CD4-positive, alpha-beta T cell treated with Interleukin-6 for 4 hours (primary cell): ENCODE measurements around the gene CRIM1.

Experiments used
- DNase-seq: peaks from one replicate; pipeline ENCODE4 v3.0.0-alpha.2; 2020; ENCODE audit warnings: mixed read lengths

The CRIM1 gene

DNA sequence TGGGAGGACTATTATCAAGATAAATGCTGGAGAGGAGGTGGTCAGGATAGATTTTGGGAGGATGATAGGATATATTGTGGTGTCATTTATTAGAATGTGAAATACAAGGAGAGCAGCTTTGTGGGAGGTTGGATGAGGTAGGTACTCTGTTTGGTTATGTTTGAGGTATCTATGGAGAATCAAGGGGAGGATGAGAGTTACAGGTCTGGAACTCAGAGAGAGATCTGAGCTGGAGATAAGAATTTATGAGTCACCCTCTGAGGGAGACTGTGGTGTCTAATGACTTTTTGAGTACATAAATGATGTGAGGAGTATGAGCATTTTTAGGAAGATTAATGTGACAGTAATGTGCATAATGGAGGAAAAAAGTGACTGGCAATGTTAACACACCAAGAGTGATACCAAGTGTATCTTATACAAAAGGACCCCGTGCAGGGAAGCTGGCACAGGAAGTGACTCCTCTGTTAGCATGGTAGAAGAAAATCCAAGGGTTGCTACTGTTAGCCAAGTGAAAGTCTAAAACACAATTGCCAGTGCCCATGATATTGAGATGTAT, 48.2 kb downstream of the CRIM1 start:
- no peak for DNase-seq

DNA sequence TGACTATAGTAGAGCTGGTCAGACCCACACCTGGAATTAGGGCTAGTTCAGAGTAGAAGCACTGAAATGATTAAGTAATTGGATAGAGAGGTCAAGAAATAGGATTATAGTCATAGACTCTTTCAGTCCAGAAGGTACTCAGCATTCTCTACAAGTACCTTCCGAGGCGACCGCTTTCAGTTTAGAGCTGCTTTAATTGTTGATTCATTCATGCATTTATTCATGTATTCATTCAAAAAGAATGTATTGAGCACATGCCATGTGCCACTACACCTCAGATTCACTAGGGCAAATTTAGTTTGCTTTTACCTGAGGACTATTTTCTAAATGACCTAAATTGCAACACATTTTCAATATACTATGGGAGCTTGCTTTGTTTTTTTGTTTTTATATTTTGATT, 48.7 kb downstream of the CRIM1 start:
- no peak for DNase-seq

DNA sequence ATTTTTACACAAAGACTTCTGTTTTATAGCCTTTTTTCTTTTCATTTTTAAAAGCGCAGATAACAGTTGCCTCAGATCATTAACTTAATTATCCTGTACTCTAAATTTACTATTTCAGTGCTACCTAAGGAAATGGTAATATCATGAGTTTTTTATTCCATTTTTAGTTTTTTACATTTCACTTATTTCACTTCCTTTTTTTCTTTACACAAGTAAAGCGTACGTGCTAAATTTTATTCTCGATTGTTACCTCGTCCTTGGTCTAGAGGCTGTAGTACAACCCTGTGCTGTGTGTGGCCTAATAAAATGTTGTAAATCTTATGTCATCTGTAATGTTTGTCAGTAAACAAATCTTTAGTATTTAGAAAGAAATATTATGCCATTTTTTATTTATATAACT, 49.2 kb downstream of the CRIM1 start:
- DNase-seq, result no peak

DNA sequence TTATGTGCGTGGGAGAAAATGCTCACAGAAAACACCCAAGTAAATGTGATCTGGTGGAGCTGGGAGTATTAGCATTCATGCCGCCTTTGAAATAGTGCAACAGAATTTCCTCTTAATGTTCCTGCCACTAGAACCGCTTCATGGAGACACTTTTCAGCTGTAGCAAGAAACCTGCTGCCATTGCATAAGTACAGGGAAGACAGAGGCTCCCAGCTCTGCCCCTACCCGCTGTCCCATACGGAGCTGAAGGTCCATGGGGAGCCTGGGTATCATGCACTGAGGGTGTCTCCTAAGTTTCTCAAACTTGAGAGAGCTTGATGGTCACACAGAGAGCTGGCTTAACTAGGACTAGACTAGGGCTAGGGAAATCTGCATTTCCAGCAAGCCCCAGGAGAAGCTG, 49.6 kb downstream of the CRIM1 start:
- DNase-seq, result no peak

DNA sequence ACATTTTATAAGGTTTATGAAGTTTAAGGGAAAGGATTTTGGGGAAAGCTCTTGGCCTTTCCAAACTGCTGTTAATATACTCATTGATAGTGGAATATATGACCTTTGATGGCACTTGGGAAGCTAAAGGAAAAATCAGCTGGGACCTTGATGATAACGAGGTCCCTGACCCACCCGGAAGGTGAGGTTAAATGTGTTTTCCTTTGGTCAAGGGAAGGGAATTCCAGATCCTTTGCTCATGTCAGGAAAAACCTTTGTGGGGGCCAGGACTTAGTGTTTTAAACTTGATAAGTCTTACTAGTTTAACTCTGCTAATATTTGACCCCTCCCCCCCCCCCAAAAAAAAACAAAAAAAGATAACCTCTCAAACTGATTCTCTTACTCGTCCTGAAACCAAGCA, 50.7 kb downstream of the CRIM1 start:
- DNase-seq, result no peak

DNA sequence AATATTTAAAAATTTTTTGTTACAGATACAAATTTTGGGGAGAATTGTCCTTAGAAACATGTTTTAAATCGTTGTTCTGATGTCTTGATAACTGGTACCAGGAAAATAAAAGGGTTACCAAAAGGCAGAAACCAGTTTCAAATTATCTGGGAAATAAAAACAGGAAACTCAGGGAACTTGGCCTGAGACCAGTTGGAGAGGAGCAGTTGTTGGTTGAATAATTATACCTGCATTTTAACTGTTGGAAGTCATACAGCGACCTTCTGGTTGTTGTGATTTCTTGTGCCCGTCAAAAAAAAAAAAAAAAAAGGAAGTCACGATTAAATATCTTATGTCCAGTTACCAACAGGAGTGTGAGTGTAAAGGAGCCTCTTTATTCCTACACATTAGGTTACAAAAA, 51.8 kb downstream of the CRIM1 start:
- no peak for DNase-seq

DNA sequence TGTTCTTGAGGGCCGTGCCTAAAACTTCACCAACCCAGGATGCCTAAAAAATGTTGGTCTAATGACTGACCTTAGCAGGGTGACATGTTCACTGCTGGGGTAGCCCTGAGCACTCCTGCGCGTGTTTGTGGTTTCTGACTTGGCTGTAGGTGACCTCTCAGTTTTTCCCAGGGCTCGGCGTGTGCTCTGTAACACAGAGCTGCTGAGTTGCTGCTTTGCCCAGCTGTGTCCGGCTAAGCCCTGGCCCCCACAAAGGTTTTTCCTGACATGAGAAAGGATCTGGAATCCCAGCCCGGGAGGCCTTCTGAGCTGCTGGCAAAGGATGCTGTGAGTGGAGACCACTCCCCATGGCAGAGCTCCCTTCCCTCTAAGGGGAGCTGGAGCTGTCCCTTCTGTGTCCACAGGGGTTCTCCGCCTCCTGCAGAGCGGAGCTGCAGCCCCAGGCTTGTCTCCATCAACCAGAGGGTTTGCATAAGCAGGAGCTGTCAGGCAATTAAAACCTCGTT, 52.7 kb downstream of the CRIM1 start:
- DNase-seq, result no peak

DNA sequence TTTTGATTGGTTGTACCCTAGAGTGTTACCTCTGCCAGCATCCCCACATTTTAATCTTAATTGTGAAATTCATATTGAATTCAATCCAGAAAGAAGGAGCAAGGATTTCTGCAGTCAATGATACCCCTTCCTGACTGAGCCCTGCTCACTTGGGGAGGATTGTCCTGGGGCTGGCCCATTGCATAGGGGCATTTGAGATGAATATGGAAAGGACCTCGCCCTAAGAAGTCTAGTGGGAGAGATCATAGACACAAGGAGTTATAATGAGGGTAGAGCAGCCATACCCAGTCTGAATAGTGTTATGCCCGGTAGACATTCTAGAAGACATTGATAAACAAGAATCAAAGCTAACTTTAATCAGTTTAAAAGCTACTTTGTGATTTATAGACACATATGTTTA, 53.8 kb downstream of the CRIM1 start:
- DNase-seq, result no peak

DNA sequence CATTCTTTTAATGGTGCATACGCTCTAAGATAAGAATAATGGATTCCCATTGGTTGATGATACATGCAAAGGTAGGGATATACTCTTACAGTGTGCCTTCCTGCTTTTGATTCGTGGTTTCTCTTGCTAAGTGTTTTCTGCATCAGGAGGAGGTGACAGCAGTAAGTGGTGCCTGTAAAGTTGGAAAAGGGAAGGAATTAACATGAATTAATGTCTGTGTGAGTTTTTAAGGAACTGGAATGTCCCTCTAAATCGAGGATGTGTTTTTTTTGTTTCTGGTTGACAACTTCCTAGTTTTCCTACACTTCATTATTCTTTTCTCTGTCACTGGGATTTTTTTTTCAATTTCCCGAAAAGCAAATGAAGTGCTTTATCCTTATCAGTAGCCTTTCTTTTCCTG, 54.4 kb downstream of the CRIM1 start:
- DNase-seq, result no peak

DNA sequence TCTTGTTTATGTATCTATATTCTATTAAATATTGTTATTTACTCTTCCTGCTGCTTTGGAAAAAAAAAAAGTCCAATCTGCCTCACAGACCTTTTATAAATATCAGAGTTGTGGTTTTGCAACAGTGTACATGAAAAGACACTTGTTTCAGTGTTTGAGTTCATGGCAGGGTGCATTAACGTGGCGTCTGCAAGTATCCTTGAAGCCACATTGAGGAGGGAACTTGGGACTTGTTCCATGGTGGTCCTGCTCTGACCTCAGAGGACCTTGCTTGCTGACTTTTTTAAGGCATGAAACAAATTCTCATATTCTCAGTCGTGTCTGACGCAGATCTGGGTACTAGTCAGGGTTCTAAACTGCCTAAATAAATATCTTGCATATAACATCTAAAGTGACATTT, 55.1 kb downstream of the CRIM1 start:
- DNase-seq, result no peak

DNA sequence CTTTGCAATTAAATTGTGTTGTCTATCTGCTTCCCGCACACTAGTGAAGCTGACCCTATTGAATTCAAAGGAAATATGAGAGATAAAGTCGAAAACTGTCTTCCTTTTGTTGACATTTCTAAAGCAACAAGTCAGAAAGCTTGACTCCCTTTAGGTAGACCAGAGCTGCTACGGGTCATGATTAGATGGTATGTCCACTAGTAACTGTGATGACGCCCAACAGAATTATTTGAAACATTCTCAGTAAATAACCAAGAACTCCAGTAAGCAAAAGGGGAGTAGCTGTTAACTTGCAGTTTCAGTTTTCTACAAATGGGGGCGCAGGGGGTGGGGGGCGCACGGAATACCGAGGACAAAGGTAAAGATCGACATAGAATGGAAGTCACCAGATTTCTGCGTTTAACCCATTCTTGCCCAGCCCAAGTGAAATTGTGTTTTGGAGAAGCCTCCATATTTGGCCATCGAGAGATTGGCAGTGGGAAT, 56.4 kb downstream of the CRIM1 start:
- no peak for DNase-seq

DNA sequence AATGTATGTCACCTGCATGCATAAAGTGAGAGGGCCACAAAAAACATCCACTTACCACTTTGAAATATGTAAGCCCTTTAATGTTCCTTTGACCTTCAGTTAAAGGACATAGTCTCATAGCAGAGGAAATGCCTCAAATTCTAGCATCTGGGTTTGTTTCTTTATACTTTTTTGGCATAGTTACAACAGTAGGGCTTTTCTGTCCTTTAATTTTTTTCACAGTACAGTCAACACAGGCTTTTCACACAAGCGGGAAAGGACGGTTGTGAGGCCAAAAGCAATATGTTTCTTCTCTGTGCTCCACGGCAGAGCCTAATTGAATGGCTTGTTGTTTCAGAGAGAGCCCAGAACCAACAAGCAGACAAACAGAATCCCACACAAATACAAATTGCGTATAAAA, 57.6 kb downstream of the CRIM1 start:
- DNase-seq, result no peak

DNA sequence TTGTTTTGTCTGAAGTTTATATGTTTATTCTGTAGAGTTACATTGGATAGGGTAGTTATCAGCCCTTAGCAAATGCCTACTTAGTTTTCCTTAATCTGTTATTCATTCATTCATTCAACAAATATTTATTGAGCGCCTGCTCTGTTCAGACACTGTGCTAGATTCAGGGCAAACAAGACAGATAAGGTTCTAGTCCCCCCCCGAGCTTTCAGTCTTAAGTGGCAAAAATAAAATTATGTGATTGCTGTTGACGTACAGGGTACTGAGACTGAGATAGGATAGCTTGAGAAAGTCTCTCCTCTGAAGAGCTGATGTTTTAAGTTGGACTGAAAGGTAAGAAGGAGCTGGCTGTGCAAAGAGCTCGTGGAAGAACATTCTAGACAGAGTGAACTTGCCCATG, 58.7 kb downstream of the CRIM1 start:
- DNase-seq, result no peak

DNA sequence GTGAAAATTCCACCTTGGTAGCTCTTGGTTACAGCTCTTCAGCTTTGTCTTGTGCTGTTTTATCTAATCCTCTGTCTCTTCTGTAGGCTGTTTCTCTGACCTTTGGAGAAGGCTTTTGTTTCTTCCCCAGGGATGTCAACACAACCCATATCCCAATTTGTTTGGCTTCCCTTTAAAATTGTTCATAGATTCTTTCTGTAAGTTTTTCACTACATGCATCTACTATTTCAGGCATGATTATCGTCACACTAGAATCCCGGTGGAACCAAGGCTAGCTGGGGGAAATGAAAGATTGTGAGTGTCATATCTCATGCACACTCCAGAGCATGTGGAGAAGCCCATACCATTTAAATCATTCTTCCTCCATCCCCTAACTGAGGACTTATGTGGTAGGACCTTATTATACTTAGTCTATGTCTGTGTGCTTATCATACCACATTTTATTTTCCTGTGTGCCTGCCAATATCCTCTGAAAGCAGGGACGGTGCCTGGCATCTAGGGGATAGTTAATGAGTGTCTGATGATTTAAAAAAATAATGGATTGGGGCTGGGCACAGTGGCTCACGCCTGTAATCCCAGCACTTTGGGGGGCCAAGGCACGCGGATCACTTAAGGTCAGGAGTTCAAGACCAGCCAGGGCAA, 59.9 kb downstream of the CRIM1 start:
- no peak for DNase-seq

DNA sequence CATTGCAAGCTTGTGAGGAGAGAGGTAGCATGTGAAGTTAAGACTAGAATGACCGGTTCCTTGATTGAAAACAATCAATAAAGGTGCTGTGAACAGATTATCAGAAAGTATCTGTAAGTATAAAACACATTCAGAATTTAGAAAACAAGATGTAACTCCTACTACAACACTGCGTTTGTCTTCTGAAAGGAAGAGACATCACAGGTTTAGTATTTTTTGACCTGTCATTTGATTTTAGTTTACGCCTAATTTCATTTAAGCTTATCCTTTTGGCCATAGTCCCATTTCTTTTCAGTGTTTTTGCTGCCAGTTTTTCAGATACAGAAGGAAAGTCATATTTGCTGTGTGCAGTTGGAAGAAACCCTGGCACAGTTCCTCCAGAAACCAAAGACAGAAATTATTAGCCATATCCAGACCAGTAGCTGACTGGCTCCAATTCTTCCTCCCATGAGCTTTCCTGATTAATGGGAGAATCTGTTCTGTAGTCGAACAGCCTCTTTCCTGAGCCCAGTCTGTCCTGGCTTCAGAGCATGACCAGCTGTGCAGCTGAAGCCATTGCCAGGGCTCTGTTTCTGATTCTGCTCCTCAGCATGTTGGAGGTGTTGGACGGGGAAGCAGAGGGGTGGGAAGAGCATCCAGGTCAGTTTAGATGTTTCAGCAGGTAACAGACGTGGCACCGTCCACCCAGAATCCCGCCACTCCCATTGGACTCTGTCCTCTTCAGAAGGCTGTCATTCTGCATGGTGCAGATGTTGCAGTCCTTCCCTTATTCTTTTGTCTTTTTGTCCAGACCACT, 61.0 kb downstream of the CRIM1 start:
- DNase-seq, result no peak

DNA sequence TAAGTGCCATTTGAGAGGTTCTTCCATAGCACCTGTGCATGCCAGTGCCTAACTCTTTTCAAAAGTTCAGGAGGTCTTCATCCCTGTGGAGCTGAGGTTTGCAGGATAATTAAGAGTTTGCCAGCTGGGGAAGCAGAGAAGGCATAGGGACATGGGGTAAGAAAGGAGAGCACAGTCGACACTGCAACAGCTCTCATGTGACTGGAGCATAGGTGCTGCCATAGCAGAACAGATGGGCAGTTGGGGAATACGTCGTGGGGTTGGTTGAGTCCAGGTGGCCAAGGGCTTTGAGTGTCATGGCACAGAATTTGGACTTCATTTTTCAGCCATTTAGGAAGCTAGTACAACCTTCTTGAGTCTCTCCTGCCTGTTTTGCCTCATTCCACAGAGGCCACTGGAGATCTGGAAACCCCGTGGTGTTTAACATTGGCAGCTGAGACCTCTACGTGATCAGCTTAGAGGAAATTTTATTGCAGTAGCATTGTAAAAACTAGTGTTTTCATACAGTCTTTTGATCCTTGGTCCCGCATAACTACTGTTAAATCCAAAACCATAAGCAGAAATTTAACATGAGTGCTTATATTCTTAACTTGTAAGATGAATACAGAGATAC, 65.1 kb downstream of the CRIM1 start:
- DNase-seq, result no peak

DNA sequence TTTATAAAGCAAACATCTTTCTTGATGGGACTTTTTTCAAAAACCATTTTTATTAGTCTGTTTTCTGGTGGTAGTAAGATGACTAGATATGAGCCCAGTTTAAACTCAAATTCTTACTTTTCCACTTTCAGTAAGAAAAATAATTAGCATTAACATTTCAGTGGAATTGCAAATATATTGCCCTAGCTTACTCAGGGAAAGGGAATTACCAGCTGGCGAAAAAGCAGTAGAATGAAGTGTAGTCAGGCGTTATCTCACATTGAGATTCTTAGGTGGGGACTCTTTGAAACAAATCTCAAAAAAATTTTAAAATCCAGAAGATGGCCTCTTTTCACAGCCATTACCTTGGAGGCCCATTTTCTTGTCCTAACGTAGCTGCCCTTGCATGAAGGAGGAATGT, 65.8 kb downstream of the CRIM1 start:
- DNase-seq, result no peak

DNA sequence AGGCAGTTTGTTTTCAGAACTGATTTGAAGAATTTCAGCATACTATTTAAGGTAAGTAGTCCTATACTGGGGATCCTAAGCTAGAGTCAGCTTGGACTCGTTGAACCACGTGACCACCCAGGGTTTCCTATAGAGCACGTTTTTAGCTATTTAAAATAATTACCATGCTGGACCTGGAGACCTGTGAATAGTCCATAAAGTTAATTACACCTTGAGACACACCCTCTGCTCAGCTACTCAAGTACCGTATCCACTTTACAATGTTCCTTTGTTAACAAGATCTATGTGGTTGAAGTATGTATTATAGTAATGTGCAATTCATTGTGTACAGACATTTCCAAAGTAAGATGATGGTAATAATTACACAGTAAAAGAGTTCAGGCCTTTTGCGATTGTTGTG, 67.6 kb downstream of the CRIM1 start:
- DNase-seq, result no peak

DNA sequence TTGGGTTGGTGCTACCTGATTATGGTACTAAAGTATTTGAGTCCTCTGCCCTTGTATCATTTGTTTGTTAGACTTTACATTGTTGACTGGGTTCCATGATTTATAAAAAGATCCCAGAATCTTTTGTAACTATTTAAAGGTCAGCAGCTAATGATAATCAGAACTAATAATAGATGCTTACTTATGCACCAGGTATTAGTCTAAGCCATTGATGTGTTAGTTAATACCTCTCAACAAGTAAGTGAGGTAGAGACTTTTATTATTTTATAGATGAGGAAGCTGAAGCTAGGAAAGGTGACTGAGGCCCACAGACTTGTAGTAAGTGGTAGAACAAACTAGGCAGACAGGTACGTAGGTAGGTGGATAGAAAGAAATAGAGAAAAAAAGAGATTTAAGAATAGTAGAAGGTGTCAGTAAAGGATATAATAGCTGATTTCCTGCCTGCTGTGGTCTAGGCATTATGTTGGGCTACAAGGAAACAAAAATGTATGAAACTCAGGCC, 68.1 kb downstream of the CRIM1 start:
- no peak for DNase-seq

DNA sequence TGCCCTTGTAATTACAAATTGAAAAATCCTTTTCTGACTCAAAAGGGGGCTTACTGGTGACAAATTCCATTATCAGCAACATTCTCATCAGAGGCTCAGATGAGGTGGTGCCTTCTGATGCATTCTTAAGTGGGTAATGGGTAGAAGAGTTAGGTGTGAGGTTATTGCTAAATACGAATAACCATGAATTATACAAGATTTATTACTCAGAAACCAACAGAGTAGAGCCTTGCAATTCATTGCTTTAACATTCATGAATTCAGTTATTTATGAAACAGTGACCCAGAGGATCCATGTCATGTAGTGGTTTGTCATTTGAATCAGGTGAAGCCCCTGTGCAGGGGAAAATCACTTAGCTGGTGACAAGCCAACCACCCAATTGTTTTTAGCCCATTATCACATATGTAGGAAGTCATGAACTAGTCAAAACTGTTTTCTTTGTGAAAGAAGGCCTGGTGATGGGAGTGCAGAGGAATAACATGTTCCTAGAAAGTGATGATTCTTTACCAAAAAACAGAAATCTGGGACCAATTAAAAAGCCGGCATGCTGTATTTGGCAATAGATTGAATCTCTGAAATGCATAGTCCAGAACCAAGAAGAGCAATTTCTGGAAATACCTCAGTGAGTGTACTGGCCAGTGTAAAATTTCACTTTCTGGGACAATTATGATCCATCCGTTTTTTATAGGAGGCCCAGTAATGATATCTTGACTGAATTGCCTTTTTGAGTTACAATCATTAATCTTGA, 70.2 kb downstream of the CRIM1 start:
- DNase-seq, result no peak

DNA sequence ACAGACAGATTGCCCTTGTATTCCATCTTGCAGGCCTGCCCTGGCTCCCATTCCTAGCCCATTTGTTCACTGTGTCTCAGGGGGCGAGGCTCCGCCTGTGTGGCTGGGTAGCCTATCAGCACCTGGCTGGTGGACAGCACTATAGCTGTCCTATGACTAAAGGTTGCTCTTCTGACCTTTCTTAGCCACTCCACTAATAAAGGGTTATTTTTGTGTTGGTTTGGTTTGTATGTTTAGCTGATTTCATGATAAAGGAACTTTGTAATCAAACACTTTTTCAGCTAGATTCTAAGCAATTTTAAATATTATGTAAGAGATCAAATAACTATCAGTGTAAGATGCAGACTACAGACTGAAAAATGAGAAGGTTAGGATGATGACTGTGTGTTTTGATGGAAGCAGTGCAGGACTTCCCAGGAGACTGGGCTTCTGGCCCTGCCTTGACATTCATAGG, 72.2 kb downstream of the CRIM1 start:
- DNase-seq, result no peak

DNA sequence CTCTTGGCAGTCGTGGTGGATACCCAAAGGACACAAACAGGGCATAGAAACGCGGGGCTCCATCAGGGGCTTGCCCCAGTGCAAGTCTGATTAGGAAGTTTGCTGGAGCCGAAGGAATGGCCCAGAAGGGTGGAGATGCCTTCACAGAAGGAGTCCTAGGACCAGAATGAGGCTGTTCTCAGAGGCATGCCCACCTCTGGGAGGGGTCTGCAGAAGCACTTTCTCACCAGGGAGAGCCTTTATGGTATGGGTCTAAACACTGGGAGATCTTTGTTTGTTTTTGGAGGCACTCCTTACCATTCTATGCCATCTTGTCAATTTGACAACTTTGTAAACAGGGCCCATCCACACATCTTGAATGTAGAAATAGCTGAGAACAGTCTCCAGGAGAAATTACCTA, 75.0 kb downstream of the CRIM1 start:
- DNase-seq, result no peak

DNA sequence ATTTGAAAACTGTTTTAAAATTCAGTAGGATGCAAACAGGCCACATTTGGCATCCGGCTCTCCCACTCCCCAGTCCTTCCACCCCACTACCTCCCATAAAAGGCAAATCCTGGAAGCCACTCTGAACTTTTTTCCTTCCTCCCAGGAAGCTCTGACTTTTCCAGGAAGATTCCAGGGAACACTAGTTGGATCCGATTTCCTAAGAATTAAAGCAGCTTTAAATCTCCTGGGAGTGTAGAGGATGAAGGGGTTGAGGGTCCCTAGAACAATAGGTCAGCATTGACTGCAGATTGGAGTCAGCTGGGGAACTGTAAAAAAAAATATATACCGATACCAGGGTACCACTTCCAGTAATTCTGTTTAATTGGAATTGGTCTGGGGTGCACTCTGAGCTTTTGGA, 76.9 kb downstream of the CRIM1 start:
- DNase-seq, result no peak
